ENCODE results near the gene LSAMP. TPM values are rescaled to one million over a fixed set of nuclear protein-coding genes. Genes with fewer than 3 reads are reported as not detected.

The LSAMP gene
- polyA plus RNA-seq, 1 of the 3 experiments (the other 2 are of a cell fraction), result 6.6 TPM

DNA sequence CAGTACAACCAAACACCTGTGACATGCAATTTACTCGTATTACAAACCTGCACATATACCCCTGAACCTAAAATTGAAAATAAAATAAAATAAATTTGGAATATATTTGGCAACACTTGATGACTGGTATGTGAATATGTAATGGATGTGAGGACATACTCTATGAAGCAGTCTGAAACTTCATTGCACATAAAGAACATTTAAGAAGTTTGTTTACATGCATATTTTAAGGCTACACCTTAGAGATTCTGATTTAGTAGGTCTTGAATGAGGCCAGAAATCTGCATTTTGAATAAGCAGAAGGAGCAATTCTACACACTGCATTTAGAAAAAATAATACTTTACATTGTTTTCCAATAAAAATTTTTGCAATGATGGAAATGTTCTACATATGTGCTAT, 284.7 kb downstream of the LSAMP start:
- H3K4me2 ChIP-seq, result no peak overlapping the region
- no peak overlapping the region for H2AFZ ChIP-seq (ENCODE audit: low read depth)
- WGBS (ENCODE audit: low lambda C conversion rate), result 78% methylated on average over 1 of the region's 1 CpG
- H4K20me1 ChIP-seq (ENCODE audit: insufficient read depth), result no peaks in the 10 kb centered on the region
- DNase-seq, result no peak
- ChIA-PET POLR2A (no interaction called here), CTCF (no interaction called here)
- no peaks in the 10 kb centered on the region for H3K27me3 ChIP-seq (ENCODE audit: insufficient read depth)
- H3K9ac ChIP-seq, result no peak overlapping the region
- H3K9me2 ChIP-seq, result no peaks in the 10 kb centered on the region
- no peak overlapping the region for H3K4me3 ChIP-seq (ENCODE audit: low read depth in 2 of 2, low read length in 1 of 2)
- H3F3A ChIP-seq (replicated peaks; ENCODE audit: insufficient read depth), result no peaks in the 10 kb centered on the region
- no peaks in the 10 kb centered on the region for H3K79me2 ChIP-seq (ENCODE audit: insufficient read depth)
- no peaks in the 10 kb centered on the region for H3K36me3 ChIP-seq (replicated peaks in 1 of 2; ENCODE audit: control insufficient read depth in 1 of 2, insufficient read depth in 2 of 2, low read length in 1 of 2)
- H3K27ac ChIP-seq (ENCODE audit: low read depth in 2 of 2, low read length in 1 of 2), result no peak overlapping the region
- TF ChIP-seq FOSL2 (IDR thresholded peaks at IDR 0.05; ENCODE audit: borderline replicate concordance, low read depth), result no peak
- TF ChIP-seq, protein P1, sequence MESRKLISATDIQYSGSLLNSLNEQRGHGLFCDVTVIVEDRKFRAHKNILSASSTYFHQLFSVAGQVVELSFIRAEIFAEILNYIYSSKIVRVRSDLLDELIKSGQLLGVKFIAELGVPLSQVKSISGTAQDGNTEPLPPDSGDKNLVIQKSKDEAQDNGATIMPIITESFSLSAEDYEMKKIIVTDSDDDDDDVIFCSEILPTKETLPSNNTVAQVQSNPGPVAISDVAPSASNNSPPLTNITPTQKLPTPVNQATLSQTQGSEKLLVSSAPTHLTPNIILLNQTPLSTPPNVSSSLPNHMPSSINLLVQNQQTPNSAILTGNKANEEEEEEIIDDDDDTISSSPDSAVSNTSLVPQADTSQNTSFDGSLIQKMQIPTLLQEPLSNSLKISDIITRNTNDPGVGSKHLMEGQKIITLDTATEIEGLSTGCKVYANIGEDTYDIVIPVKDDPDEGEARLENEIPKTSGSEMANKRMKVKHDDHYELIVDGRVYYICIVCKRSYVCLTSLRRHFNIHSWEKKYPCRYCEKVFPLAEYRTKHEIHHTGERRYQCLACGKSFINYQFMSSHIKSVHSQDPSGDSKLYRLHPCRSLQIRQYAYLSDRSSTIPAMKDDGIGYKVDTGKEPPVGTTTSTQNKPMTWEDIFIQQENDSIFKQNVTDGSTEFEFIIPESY (IDR thresholded peaks at IDR 0.05; ENCODE audit: borderline replicate concordance, low read depth), result no peak
- TF ChIP-seq, protein P2, sequence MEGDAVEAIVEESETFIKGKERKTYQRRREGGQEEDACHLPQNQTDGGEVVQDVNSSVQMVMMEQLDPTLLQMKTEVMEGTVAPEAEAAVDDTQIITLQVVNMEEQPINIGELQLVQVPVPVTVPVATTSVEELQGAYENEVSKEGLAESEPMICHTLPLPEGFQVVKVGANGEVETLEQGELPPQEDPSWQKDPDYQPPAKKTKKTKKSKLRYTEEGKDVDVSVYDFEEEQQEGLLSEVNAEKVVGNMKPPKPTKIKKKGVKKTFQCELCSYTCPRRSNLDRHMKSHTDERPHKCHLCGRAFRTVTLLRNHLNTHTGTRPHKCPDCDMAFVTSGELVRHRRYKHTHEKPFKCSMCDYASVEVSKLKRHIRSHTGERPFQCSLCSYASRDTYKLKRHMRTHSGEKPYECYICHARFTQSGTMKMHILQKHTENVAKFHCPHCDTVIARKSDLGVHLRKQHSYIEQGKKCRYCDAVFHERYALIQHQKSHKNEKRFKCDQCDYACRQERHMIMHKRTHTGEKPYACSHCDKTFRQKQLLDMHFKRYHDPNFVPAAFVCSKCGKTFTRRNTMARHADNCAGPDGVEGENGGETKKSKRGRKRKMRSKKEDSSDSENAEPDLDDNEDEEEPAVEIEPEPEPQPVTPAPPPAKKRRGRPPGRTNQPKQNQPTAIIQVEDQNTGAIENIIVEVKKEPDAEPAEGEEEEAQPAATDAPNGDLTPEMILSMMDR (IDR thresholded peaks at IDR 0.05), result no peak
- TF ChIP-seq, protein P3, sequence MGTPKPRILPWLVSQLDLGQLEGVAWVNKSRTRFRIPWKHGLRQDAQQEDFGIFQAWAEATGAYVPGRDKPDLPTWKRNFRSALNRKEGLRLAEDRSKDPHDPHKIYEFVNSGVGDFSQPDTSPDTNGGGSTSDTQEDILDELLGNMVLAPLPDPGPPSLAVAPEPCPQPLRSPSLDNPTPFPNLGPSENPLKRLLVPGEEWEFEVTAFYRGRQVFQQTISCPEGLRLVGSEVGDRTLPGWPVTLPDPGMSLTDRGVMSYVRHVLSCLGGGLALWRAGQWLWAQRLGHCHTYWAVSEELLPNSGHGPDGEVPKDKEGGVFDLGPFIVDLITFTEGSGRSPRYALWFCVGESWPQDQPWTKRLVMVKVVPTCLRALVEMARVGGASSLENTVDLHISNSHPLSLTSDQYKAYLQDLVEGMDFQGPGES (IDR thresholded peaks at IDR 0.05; ENCODE audit: low read depth, low read length), result no peak
- no peak for TF ChIP-seq RAD21 (IDR thresholded peaks at IDR 0.05; ENCODE audit: low read length)
- TF ChIP-seq EZH2phosphoT487 (IDR thresholded peaks at IDR 0.05; ENCODE audit: borderline replicate concordance, low read depth), result no peak
- no peak for TF ChIP-seq NFIC (IDR thresholded peaks at IDR 0.05; ENCODE audit: borderline replicate concordance)
- no peak for TF ChIP-seq RCOR1 (IDR thresholded peaks at IDR 0.05; ENCODE audit: low read length)
- no peak for TF ChIP-seq ELF1 (IDR thresholded peaks at IDR 0.05)
- TF ChIP-seq, protein P4, sequence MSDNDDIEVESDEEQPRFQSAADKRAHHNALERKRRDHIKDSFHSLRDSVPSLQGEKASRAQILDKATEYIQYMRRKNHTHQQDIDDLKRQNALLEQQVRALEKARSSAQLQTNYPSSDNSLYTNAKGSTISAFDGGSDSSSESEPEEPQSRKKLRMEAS (IDR thresholded peaks at IDR 0.05; ENCODE audit: low read depth), result no peak
- no peak for TF ChIP-seq POLR2AphosphoS5 (IDR thresholded peaks at IDR 0.05; ENCODE audit: low read depth, low read length)
- TF ChIP-seq, protein P5, sequence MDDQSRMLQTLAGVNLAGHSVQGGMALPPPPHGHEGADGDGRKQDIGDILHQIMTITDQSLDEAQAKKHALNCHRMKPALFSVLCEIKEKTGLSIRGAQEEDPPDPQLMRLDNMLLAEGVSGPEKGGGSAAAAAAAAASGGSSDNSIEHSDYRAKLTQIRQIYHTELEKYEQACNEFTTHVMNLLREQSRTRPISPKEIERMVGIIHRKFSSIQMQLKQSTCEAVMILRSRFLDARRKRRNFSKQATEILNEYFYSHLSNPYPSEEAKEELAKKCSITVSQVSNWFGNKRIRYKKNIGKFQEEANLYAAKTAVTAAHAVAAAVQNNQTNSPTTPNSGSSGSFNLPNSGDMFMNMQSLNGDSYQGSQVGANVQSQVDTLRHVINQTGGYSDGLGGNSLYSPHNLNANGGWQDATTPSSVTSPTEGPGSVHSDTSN (IDR thresholded peaks at IDR 0.05), result no peak
- TF ChIP-seq, protein P6, sequence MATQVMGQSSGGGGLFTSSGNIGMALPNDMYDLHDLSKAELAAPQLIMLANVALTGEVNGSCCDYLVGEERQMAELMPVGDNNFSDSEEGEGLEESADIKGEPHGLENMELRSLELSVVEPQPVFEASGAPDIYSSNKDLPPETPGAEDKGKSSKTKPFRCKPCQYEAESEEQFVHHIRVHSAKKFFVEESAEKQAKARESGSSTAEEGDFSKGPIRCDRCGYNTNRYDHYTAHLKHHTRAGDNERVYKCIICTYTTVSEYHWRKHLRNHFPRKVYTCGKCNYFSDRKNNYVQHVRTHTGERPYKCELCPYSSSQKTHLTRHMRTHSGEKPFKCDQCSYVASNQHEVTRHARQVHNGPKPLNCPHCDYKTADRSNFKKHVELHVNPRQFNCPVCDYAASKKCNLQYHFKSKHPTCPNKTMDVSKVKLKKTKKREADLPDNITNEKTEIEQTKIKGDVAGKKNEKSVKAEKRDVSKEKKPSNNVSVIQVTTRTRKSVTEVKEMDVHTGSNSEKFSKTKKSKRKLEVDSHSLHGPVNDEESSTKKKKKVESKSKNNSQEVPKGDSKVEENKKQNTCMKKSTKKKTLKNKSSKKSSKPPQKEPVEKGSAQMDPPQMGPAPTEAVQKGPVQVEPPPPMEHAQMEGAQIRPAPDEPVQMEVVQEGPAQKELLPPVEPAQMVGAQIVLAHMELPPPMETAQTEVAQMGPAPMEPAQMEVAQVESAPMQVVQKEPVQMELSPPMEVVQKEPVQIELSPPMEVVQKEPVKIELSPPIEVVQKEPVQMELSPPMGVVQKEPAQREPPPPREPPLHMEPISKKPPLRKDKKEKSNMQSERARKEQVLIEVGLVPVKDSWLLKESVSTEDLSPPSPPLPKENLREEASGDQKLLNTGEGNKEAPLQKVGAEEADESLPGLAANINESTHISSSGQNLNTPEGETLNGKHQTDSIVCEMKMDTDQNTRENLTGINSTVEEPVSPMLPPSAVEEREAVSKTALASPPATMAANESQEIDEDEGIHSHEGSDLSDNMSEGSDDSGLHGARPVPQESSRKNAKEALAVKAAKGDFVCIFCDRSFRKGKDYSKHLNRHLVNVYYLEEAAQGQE (IDR thresholded peaks at IDR 0.05; ENCODE audit: low read depth, low read length), result no peak
- TF ChIP-seq RFX5 (IDR thresholded peaks at IDR 0.05; ENCODE audit: low read length), result no peak
- no peak for TF ChIP-seq FOXM1 (IDR thresholded peaks at IDR 0.05; ENCODE audit: low read depth)
- peaks cover 0 to 9% of the 10 kb centered on the region in 2 experiments; a peak in 2 of 4 replicates for H3K4me1 ChIP-seq (ENCODE audit: control insufficient read depth in 1 of 2, insufficient read depth in 2 of 2, low read depth in 1 of 2, low read length in 1 of 2)
- H3K9me3 ChIP-seq, result no peaks in the 10 kb centered on the region

All from SK-N-SH (cell line).